Stimulated activated CD4-positive, alpha-beta T cell treated with anti-CD3 and anti-CD28 coated beads, Interleukin-12 subunit alpha, Interleukin-12 subunit beta, amount 100 ng/mL, for 4 hours (primary cell): ENCODE data around the gene KLRC3.
"Not testable (repeated sequence)": the region's sequence is repeated elsewhere in the genome, so short reads cannot be mapped to it uniquely, and the experiment has no call there.

Source experiments
- DNase-seq: peaks from one replicate; pipeline ENCODE4 v3.0.0-alpha.2; 2020

Gene KLRC3

GRCh38 chr12:10420334-10420733, at the start of gene KLRC3:
KLRC3 (minus strand) TSS chr12:10420595; CDS start chr12:10420550, 45 bp downstream.
- DNase-seq: not testable (repeated sequence)

GRCh38 chr12:10469701-10470100, 49.3 kb upstream of the KLRC3 start:
- DNase-seq: no peak

GRCh38 chr12:10466311-10466710, 45.9 kb upstream of the KLRC3 start:
- no peak for DNase-seq

GRCh38 chr12:10457760-10458159, 37.4 kb upstream of the KLRC3 start:
- no peak for DNase-seq

- DNase-seq: no peak
Measured at GRCh38 chr12:10456856-10457255, 36.5 kb upstream of the KLRC3 start.

- no peak for DNase-seq
Measured at GRCh38 chr12:10455766-10456165, 35.4 kb upstream of the KLRC3 start.

GRCh38 chr12:10454531-10454930, 34.1 kb upstream of the KLRC3 start:
- no peak for DNase-seq

- no peak for DNase-seq
Measured at GRCh38 chr12:10453156-10453555, 32.8 kb upstream of the KLRC3 start, which contains the start of gene KLRC1. KLRC1 (minus strand) TSS chr12:10453377; CDS start chr12:10451156, 2,221 bp downstream.

- DNase-seq: no peak
Measured at GRCh38 chr12:10448236-10448635, 27.8 kb upstream of the KLRC3 start.

GRCh38 chr12:10446052-10446451, 25.7 kb upstream of the KLRC3 start:
- DNase-seq: not testable (repeated sequence)

GRCh38 chr12:10441144-10441543, 20.7 kb upstream of the KLRC3 start:
- not testable (repeated sequence) for DNase-seq

- not testable (repeated sequence) for DNase-seq
Measured at GRCh38 chr12:10439608-10440274, 19.3 kb upstream of the KLRC3 start.

- DNase-seq: not testable (repeated sequence)
Measured at GRCh38 chr12:10437601-10438000, 17.2 kb upstream of the KLRC3 start.

GRCh38 chr12:10435816-10436215, 15.4 kb upstream of the KLRC3 start, which contains the start of gene KLRC2:
KLRC2 (minus strand) TSS chr12:10436010; CDS start chr12:10435986, 24 bp downstream.
- DNase-seq: not testable (repeated sequence)

GRCh38 chr12:10430623-10431022, 10.2 kb upstream of the KLRC3 start:
- DNase-seq: not testable (repeated sequence)

GRCh38 chr12:10425938-10426337, 5.5 kb upstream of the KLRC3 start:
- not testable (repeated sequence) for DNase-seq

GRCh38 chr12:10424260-10424899, 4.0 kb upstream of the KLRC3 start:
- DNase-seq: not testable (repeated sequence)

GRCh38 chr12:10422159-10422558, 1.8 kb upstream of the KLRC3 start:
- DNase-seq: not testable (repeated sequence)

- DNase-seq: no peak
Measured at GRCh38 chr12:10409392-10409791, 11.0 kb downstream of the KLRC3 start, which contains the start of gene KLRC4. KLRC4 (minus strand) TSS chr12:10409757; CDS start chr12:10409575, 182 bp downstream.

- no peak for DNase-seq
Measured at GRCh38 chr12:10408842-10409241, 11.6 kb downstream of the KLRC3 start.

- no peak for DNase-seq
Measured at GRCh38 chr12:10406725-10407124, 13.7 kb downstream of the KLRC3 start.

GRCh38 chr12:10405294-10405693, 15.1 kb downstream of the KLRC3 start:
- DNase-seq: no peak

GRCh38 chr12:10404798-10405197, 15.6 kb downstream of the KLRC3 start:
- no peak for DNase-seq

- no peak for DNase-seq
Measured at GRCh38 chr12:10400829-10401228, 19.6 kb downstream of the KLRC3 start.
